H1 (cell line): ENCODE data around the gene DHX57. TPM values are rescaled to one million over a fixed set of nuclear protein-coding genes. Genes with fewer than 3 reads are reported as not detected.

Experiments used
- EP300 ChIP-seq, 2 experiments: IDR thresholded peaks; 1 replicate in 1 of 2; 2 replicates in 1 of 2; pipeline ENCODE4 v1.6.1; 2011 to 2012; ENCODE audit warnings: low read depth in 2 of 2, low read length in 2 of 2, mild to moderate bottlenecking in 2 of 2, borderline replicate concordance in 1 of 2, inconsistent platforms in 1 of 2, moderate library complexity in 1 of 2
- JUN ChIP-seq: IDR thresholded peaks from 2 replicates; pipeline ENCODE4 v1.6.1; 2011; ENCODE audit warnings: low read depth, mild to moderate bottlenecking, improper control_type of control experiment, low read length
- SP2 ChIP-seq: IDR thresholded peaks from 2 replicates; pipeline ENCODE4 v1.6.1; 2012; ENCODE audit warnings: mild to moderate bottlenecking, low read length, inconsistent platforms
- SP4 ChIP-seq: IDR thresholded peaks from 2 replicates; pipeline ENCODE4 v1.6.1; 2012; ENCODE audit warnings: low read length, inconsistent platforms
- ZNF274 ChIP-seq: IDR thresholded peaks from 2 replicates; pipeline ENCODE4 v1.7.0; 2012; ENCODE audit warnings: low read length, borderline replicate concordance; ENCODE audit errors: extremely low read depth
- polyA plus RNA-seq, 7 experiments: library from polyadenylated mRNA; depleted of rRNA in 3 of 7; stranded (reverse) in 5 of 7; unstranded in 2 of 7; fragments of >200 nt in 5 of 7; fragments of 200-250 nt in 2 of 7; gene quantifications; 1 replicate in 5 of 7; 2 replicates in 1 of 7; 4 replicates in 1 of 7; pipeline versions ENCODE4 v1.2.1 to v1.2.3, GENCODE V29; 2011 to 2013; ENCODE audit warnings: missing spikeins in 2 of 7, mixed read lengths in 2 of 7
- total RNA-seq: library from RNA; stranded (reverse); fragmentation: NEBNext Ultra II Directional; extraction: Animal tissue kit (Norgen Biotek cat#: 25700); gene quantifications from 2 replicates; pipeline ENCODE4 v1.2.1, GENCODE V29; 2021

Gene DHX57
- total and polyA plus RNA-seq, 2 of the 8 experiments (the other 6 are each of a cell fraction or from before 2014, with no cell fraction given), result 10.7 to 32.9 TPM

DNA sequence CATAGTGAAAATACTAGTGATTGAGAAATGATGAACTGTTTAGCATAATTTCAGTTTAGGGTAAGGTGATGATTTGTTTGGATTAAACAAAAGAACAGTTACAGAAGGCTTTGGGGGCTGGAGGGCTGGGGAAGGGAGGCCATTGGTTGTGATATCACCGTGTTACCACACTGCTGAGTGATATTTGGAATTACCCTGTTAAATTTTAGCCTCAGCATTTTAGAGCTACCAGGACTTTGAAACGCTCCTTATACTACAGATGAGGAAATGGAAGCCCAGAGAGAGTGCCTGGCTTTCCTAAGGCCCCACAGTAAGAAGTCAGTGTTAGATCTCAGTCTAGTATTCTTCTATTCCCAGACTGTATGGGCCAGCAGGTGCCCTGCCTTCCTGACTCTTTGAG is 29.5 kb upstream of the DHX57 start (continued):
- TF ChIP-seq ZNF274 (no peak), JUN (no peak), SP2 (no peak), EP300 (IDR thresholded peaks at IDR 0.05; ENCODE audit: borderline replicate concordance in 1 of 2, low read depth in 2 of 2, low read length in 2 of 2) (no peak), SP4 (no peak)
